Karpas-422 (cell line): ENCODE data around the gene ADCY4. TPM values are rescaled to one million over a fixed set of nuclear protein-coding genes. Genes with fewer than 3 reads are reported as not detected.
"Not testable (repeated sequence)": the region's sequence is repeated elsewhere in the genome, so short reads cannot be mapped to it uniquely, and the experiment has no call there.

Experiments used
- DNase-seq: peaks from one replicate; pipeline ENCODE4 v3.0.0-alpha.2; 2015
- H2AFZ ChIP-seq: fragments of 200-600 bp; sonication (generic); 2 replicates; pipeline ENCODE4 v1.6.1; 2014; ENCODE audit warnings: antibody characterized with exemption, low read length, mixed read lengths
- H3K27ac ChIP-seq: fragments of 200-600 bp; sonication (generic); 2 replicates; pipeline ENCODE4 v1.5.1; 2014; ENCODE audit warnings: mild to moderate bottlenecking, low read length, moderate library complexity
- H3K27me3 ChIP-seq: fragments of 200-600 bp; sonication (generic); 2 replicates; pipeline ENCODE4 v1.6.1; 2014; ENCODE audit warnings: low read length, mixed read lengths
- H3K36me3 ChIP-seq: fragments of 200-600 bp; sonication (generic); 2 replicates; pipeline ENCODE4 v1.6.1; 2014; ENCODE audit warnings: low read length, mixed read lengths; ENCODE audit not compliant: insufficient read depth
- H3K4me1 ChIP-seq: fragments of 200-600 bp; sonication (generic); 2 replicates; pipeline ENCODE4 v1.6.1; 2014; ENCODE audit warnings: mild to moderate bottlenecking, low read length, mixed read lengths
- H3K4me2 ChIP-seq: fragments of 200-600 bp; sonication (generic); 2 replicates; pipeline ENCODE4 v1.6.1; 2014; ENCODE audit warnings: low read length, low read depth, mild to moderate bottlenecking; ENCODE audit not compliant: poor library complexity, severe bottlenecking
- H3K4me3 ChIP-seq: fragments of 200-600 bp; sonication (generic); 2 replicates; pipeline ENCODE4 v1.5.1; 2014; ENCODE audit warnings: mild to moderate bottlenecking, antibody characterized with exemption, low read length, mixed read lengths
- H3K79me2 ChIP-seq: fragments of 200-600 bp; sonication (generic); 2 replicates; pipeline ENCODE4 v1.6.1; 2014; ENCODE audit warnings: mild to moderate bottlenecking, low read length, mixed read lengths
- H3K9ac ChIP-seq: fragments of 200-600 bp; sonication (generic); 2 replicates; pipeline ENCODE4 v1.6.0; 2014; ENCODE audit warnings: low read length
- H3K9me2 ChIP-seq: fragments of 200-600 bp; sonication (generic), shearing (Covaris generic); replicated peaks from 2 replicates; pipeline ENCODE4 v1.6.0; 2014; ENCODE audit warnings: mild to moderate bottlenecking, low read length, moderate library complexity; ENCODE audit not compliant: insufficient read depth
- H3K9me3 ChIP-seq: fragments of 300-700, 200-600 bp; sonication (generic); 2 replicates; pipeline ENCODE4 v1.6.1; 2014; ENCODE audit warnings: low read length, mixed read lengths
- H4K20me1 ChIP-seq: fragments of 200-600 bp; sonication (generic); 2 replicates; pipeline ENCODE4 v1.6.1; 2014; ENCODE audit warnings: mild to moderate bottlenecking, antibody characterized with exemption, low read length, low read depth; ENCODE audit not compliant: insufficient read depth
- total RNA-seq: library from RNA; depleted of rRNA; stranded (reverse); fragments of >200 nt; shearing (Covaris generic); gene quantifications from 2 replicates; pipeline ENCODE4 v1.2.3, GENCODE V29; 2014; ENCODE audit warnings: low replicate concordance

ADCY4 gene
- total RNA-seq, 1 experiment from 2014 or later: 0.07 TPM

- Histone ChIP-seq H3K4me2 (no peak overlapping the region), H4K20me1 (no peaks in the 10 kb centered on the region), H3K9me2 (no peaks in the 10 kb centered on the region), H3K4me1 (peaks cover 34% of the 10 kb centered on the region), H3K36me3 (no peaks in the 10 kb centered on the region), H3K9me3 (no peaks in the 10 kb centered on the region), H3K27me3 (no peaks in the 10 kb centered on the region), H3K4me3 (no peak overlapping the region), H3K27ac (no peak overlapping the region), H3K9ac (no peak overlapping the region), H2AFZ (no peak overlapping the region), H3K79me2 (no peaks in the 10 kb centered on the region)
- DNase-seq: no peak
Observed at GRCh38 chr14:24363401-24363800, 28.5 kb upstream of the ADCY4 start.

DNA sequence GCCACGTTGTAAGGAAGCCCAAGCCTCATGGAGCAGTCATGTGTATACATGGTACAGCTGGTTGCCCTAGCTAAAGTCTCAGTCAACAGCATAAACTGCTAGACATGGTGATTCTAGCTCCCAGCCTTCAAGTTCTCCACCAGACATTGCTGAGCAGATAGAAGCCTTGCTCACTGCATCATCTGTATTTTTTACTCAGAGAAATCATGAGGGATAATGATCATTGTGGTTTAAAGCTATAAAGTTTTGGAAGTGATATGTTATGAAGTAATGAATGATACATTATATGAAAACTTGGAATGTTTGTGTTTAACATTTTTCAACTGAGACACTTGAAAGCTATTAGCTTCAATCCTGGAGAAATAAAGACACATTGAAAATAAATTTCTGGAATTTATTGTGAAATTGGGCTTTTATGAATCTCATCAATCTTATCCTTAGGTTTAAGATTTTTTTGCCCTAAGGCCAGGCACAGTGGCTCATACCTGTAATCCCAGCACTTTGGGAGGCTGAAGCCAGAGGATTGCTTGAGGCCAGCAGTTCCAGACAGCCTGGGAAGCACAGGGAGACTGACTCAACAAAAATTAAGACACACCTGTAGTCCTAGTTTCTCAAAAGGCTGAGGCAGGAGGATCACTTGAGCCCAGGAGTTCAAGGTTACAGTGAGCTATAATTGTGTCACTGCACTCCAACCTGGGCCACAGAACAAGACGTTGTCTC, 27.5 kb upstream of the ADCY4 start:
- DNase-seq: no peak
- H3K36me3 ChIP-seq: no peaks in the 10 kb centered on the region
- no peaks in the 10 kb centered on the region for H3K79me2 ChIP-seq
- no peak overlapping the region for H3K27ac ChIP-seq
- no peak overlapping the region for H3K4me3 ChIP-seq
- no peak overlapping the region for H3K4me2 ChIP-seq
- peaks cover 24% of the 10 kb centered on the region for H3K4me1 ChIP-seq
- no peaks in the 10 kb centered on the region for H3K9me2 ChIP-seq
- no peaks in the 10 kb centered on the region for H3K27me3 ChIP-seq
- H4K20me1 ChIP-seq: no peaks in the 10 kb centered on the region
- H2AFZ ChIP-seq: no peak overlapping the region
- no peak overlapping the region for H3K9ac ChIP-seq
- H3K9me3 ChIP-seq: no peaks in the 10 kb centered on the region

- H3K4me1 ChIP-seq: peaks cover 13% of the 10 kb centered on the region
- no peak overlapping the region for H3K4me3 ChIP-seq
- H2AFZ ChIP-seq: no peak overlapping the region
- H3K36me3 ChIP-seq: no peaks in the 10 kb centered on the region
- no peaks in the 10 kb centered on the region for H4K20me1 ChIP-seq
- DNase-seq: no peak
- no peak overlapping the region for H3K27ac ChIP-seq
- no peaks in the 10 kb centered on the region for H3K27me3 ChIP-seq
- H3K9me3 ChIP-seq: no peaks in the 10 kb centered on the region
- H3K4me2 ChIP-seq: no peak overlapping the region
- no peaks in the 10 kb centered on the region for H3K9me2 ChIP-seq
- no peak overlapping the region for H3K9ac ChIP-seq
- no peaks in the 10 kb centered on the region for H3K79me2 ChIP-seq
Observed at GRCh38 chr14:24361326-24361725, 26.5 kb upstream of the ADCY4 start.

- no peak overlapping the region for H3K4me3 ChIP-seq
- peaks cover 4% of the 10 kb centered on the region for H3K4me1 ChIP-seq
- DNase-seq: no peak
- no peak overlapping the region for H3K4me2 ChIP-seq
- no peak overlapping the region for H3K9ac ChIP-seq
- H3K27me3 ChIP-seq: no peaks in the 10 kb centered on the region
- H2AFZ ChIP-seq: no peak overlapping the region
- H4K20me1 ChIP-seq: no peaks in the 10 kb centered on the region
- H3K36me3 ChIP-seq: no peaks in the 10 kb centered on the region
- H3K79me2 ChIP-seq: no peaks in the 10 kb centered on the region
- no peaks in the 10 kb centered on the region for H3K9me3 ChIP-seq
- H3K27ac ChIP-seq: no peak overlapping the region
- no peaks in the 10 kb centered on the region for H3K9me2 ChIP-seq
Observed at GRCh38 chr14:24360281-24360680, 25.4 kb upstream of the ADCY4 start.

GRCh38 chr14:24356208-24356607, 21.3 kb upstream of the ADCY4 start:
- DNase-seq: no peak
- no peak overlapping the region for H3K4me3 ChIP-seq
- no peaks in the 10 kb centered on the region for H3K36me3 ChIP-seq
- H3K4me1 ChIP-seq: no peaks in the 10 kb centered on the region
- H3K27ac ChIP-seq: no peak overlapping the region
- no peak overlapping the region for H3K4me2 ChIP-seq
- no peaks in the 10 kb centered on the region for H3K9me3 ChIP-seq
- no peaks in the 10 kb centered on the region for H3K27me3 ChIP-seq
- H3K9ac ChIP-seq: no peak overlapping the region
- no peaks in the 10 kb centered on the region for H3K9me2 ChIP-seq
- H4K20me1 ChIP-seq: no peaks in the 10 kb centered on the region
- H2AFZ ChIP-seq: no peak overlapping the region
- no peaks in the 10 kb centered on the region for H3K79me2 ChIP-seq

DNA sequence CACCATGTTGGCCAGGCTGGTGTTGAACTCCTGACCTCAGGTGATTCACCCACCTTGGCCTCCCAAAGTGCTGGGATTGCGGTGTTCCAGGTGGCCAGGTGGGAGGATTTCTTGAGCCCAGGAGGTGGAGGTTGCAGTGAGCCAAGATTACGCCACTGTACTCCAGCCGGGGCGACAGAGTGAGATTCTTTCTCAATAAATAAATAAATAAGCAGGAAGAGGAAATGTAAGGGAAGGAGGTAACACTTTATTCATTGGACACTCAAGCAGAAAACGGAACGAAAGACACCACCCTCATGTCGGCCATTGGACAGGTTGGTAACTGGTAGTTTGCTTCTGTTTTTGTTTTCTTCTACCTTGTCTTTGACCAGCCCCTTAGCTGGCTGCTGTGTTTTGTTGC, 20.1 kb upstream of the ADCY4 start:
- H3K4me1 ChIP-seq: no peaks in the 10 kb centered on the region
- no peaks in the 10 kb centered on the region for H4K20me1 ChIP-seq
- no peaks in the 10 kb centered on the region for H3K36me3 ChIP-seq
- no peak overlapping the region for H3K4me2 ChIP-seq
- no peaks in the 10 kb centered on the region for H3K9me2 ChIP-seq
- no peak overlapping the region for H3K27ac ChIP-seq
- no peaks in the 10 kb centered on the region for H3K79me2 ChIP-seq
- no peaks in the 10 kb centered on the region for H3K9me3 ChIP-seq
- DNase-seq: no peak
- H3K9ac ChIP-seq: no peak overlapping the region
- H3K4me3 ChIP-seq: no peak overlapping the region
- H2AFZ ChIP-seq: no peak overlapping the region
- no peaks in the 10 kb centered on the region for H3K27me3 ChIP-seq

DNA sequence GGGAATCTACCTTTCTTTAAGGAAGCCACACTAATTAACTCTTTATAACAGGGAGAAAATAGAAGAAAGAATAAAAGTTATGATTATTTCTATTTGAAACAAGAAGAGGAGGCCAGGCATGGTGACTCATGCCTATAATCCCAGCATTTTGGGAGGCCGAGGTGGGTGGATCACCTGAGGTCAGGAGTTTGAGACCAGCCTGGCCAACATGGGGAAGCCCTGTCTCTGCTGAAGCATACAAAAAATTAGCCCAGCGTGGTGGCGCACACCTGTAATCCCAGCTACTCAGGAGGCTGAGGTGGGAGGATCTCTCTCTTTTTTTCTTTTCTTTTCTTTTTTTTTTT, 19.6 kb upstream of the ADCY4 start:
- H3K4me3 ChIP-seq, H3K4me1 ChIP-seq, H3K36me3 ChIP-seq, H3K9me2 ChIP-seq, H3K9me3 ChIP-seq, H4K20me1 ChIP-seq, H3K9ac ChIP-seq, H3K27ac ChIP-seq, H3K27me3 ChIP-seq, DNase-seq, H3K79me2 ChIP-seq, H2AFZ ChIP-seq, H3K4me2 ChIP-seq: not testable (repeated sequence)

DNA sequence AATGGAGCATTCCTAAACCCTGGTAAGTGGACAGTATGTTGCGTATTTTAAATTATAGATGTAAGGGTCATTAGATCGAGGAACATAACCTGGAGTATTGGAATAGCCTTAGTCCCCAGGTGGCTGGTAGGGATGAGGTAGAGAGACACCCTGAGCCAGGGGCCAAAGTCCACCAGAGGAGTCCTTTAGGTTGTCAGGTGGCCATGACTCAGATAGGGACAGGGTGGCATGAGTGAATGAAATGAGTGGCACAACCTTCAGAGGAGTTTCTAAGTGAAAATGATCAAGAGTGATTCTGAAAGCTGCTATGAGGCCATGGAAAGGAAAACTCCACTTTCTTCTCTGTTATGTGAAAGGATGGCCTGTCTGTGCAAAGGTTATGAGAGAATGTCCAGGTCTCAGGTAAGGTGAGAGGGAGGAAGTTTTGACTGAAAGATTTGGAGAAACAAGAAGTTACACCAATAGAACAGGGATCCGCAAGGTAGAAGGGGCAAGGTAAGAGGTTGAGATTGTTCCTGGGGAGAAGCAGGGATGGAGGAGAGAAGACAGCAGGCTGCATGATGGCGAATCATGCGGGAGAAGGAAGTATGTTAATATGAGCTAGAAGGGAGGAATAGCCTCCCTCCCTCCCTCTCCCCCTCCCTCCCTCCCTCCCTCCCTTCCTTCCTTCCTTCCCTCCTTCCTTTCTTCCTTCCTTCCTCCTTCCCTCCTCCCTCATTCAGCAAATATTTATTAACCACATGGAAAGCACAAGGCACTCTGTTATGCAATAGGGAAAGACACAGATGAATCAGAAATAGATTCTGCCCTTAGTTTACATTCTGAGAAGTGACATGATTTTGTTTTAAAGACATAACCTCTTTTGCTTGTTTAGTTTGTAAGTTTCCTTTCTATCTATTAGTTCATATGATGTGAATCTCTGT, 18.9 kb upstream of the ADCY4 start:
- H3K27me3 ChIP-seq: no peaks in the 10 kb centered on the region
- no peaks in the 10 kb centered on the region for H3K9me3 ChIP-seq
- no peak overlapping the region for H3K9ac ChIP-seq
- no peak for DNase-seq
- no peak overlapping the region for H3K27ac ChIP-seq
- no peaks in the 10 kb centered on the region for H3K36me3 ChIP-seq
- no peak overlapping the region for H3K4me3 ChIP-seq
- no peak overlapping the region for H2AFZ ChIP-seq
- no peaks in the 10 kb centered on the region for H3K4me1 ChIP-seq
- H3K9me2 ChIP-seq: no peaks in the 10 kb centered on the region
- H3K4me2 ChIP-seq: no peak overlapping the region
- no peaks in the 10 kb centered on the region for H3K79me2 ChIP-seq
- H4K20me1 ChIP-seq: no peaks in the 10 kb centered on the region
